Gastroesophageal sphincter (tissue), 3 donors: ENCODE data around the gene F2R.

Experiments used
- CTCF ChIP-seq, 4 experiments: fragments of 200-600 bp in 2 of 4; fragments of 450-650 bp in 2 of 4; sonication (generic) in 1 of 4; IDR thresholded peaks; one replicate each; pipeline ENCODE4 v1.5.1; 2017 to 2019; ENCODE audit warnings: antibody characterized with exemption in 4 of 4, mild to moderate bottlenecking in 2 of 4, moderate library complexity in 2 of 4
- EP300 ChIP-seq: sonication (generic); formaldehyde crosslinking; IDR thresholded peaks from one replicate; pipeline ENCODE4 v1.6.1; 2017; ENCODE audit warnings: antibody characterized with exemption, mild to moderate bottlenecking

- TF ChIP-seq CTCF (IDR thresholded peaks at IDR 0.05) (no peak), EP300 (no peak)
Observed at GRCh38 chr5:76673125-76673524, 42.8 kb upstream of the F2R start.
